SK-N-MC (cell line): ENCODE results near the gene FAM98B.

Experiments
- EZH2 ChIP-seq: fragments of 200-600 bp; sonication (generic); IDR thresholded peaks from one replicate; pipeline ENCODE4 v1.6.1; 2017; ENCODE audit warnings: antibody characterized with exemption
- POLR2AphosphoS5 ChIP-seq: IDR thresholded peaks from 2 replicates; pipeline ENCODE4 v1.6.1; 2012; ENCODE audit warnings: mild to moderate bottlenecking, low read depth, low read length, borderline replicate concordance

- TF ChIP-seq EZH2 (no peak), POLR2AphosphoS5 (no peak)
Measured at GRCh38 chr15:38475361-38475760, 21.4 kb downstream of the FAM98B start.
